H9 (cell line): ENCODE results near the gene FRAT1. TPM values are rescaled to one million over a fixed set of nuclear protein-coding genes. Genes with fewer than 3 reads are reported as not detected.
A peak's percentile ranks its signal among the peaks of the same experiment; 100 is the strongest.

Experiments
- DNase-seq: peaks from one replicate; pipeline ENCODE4 v3.0.0-alpha.2; 2017
- H2AFZ ChIP-seq: one replicate; pipeline ENCODE4 v1.6.1; 2013; ENCODE audit warnings: mild to moderate bottlenecking, low read length, control low read depth, moderate library complexity
- H2AK5ac ChIP-seq: 2 replicates; pipeline ENCODE4 v1.6.1; 2013; ENCODE audit warnings: low read length, control low read depth, mixed read lengths; ENCODE audit not compliant: insufficient read length
- H2BK120ac ChIP-seq: one replicate; pipeline ENCODE4 v1.6.1; 2013; ENCODE audit warnings: low read depth, mild to moderate bottlenecking, low read length, control low read depth, inconsistent platforms; ENCODE audit not compliant: poor library complexity, severe bottlenecking
- H2BK12ac ChIP-seq: 2 replicates; pipeline ENCODE4 v1.6.1; 2013; ENCODE audit warnings: low read length, control low read depth, mixed read lengths, low read depth; ENCODE audit not compliant: insufficient read length
- H2BK15ac ChIP-seq: 2 replicates; pipeline ENCODE4 v1.6.1; 2013; ENCODE audit warnings: low read depth, low read length, control low read depth
- H2BK20ac ChIP-seq: one replicate; pipeline ENCODE4 v1.6.1; 2013; ENCODE audit warnings: low read depth, mild to moderate bottlenecking, low read length, control low read depth, inconsistent platforms; ENCODE audit not compliant: poor library complexity, severe bottlenecking
- H2BK5ac ChIP-seq: 2 replicates; pipeline ENCODE4 v1.6.1; 2013; ENCODE audit warnings: low read length, control low read depth, mixed read lengths; ENCODE audit not compliant: insufficient read length
- H3K14ac ChIP-seq: 2 replicates; pipeline ENCODE4 v1.6.1; 2013; ENCODE audit warnings: low read length, control low read depth; ENCODE audit not compliant: insufficient read depth
- H3K18ac ChIP-seq: 2 replicates; pipeline ENCODE4 v1.6.1; 2013; ENCODE audit warnings: low read depth, mild to moderate bottlenecking, mixed read lengths, low read length, control low read depth; ENCODE audit not compliant: insufficient read length
- H3K23ac ChIP-seq: 2 replicates; pipeline ENCODE4 v1.6.1; 2013; ENCODE audit warnings: low read length, control low read depth, mixed read lengths, low read depth; ENCODE audit not compliant: insufficient read length
- H3K23me2 ChIP-seq: 2 replicates; pipeline ENCODE4 v1.6.1; 2013; ENCODE audit warnings: low read depth, mild to moderate bottlenecking, mixed read lengths, low read length, control low read depth; ENCODE audit not compliant: insufficient read length, poor library complexity, severe bottlenecking
- H3K27ac ChIP-seq: 2 replicates; pipeline ENCODE4 v1.5.1; 2013; ENCODE audit warnings: low read length, control low read depth, mixed read lengths, low read depth; ENCODE audit not compliant: insufficient read length
- H3K27me3 ChIP-seq: 2 replicates; pipeline ENCODE4 v1.6.1; 2013; ENCODE audit warnings: low read length, control low read depth, inconsistent platforms; ENCODE audit not compliant: insufficient read depth
- H3K4ac ChIP-seq: 2 replicates; pipeline ENCODE4 v1.6.1; 2013; ENCODE audit warnings: low read depth, mild to moderate bottlenecking, control low read depth, inconsistent platforms, low read length, moderate library complexity
- H3K4me1 ChIP-seq: 2 replicates; pipeline ENCODE4 v1.6.1; 2013; ENCODE audit warnings: low read length, control low read depth, inconsistent platforms; ENCODE audit not compliant: insufficient read depth
- H3K4me2 ChIP-seq: 2 replicates; pipeline ENCODE4 v1.6.1; 2013; ENCODE audit warnings: low read length, control low read depth, mixed read lengths; ENCODE audit not compliant: insufficient read length, insufficient read depth
- H3K56ac ChIP-seq: 2 replicates; pipeline ENCODE4 v1.6.1; 2013; ENCODE audit warnings: low read depth, mild to moderate bottlenecking, mixed read lengths, low read length, control low read depth; ENCODE audit not compliant: insufficient read length
- H3K79me1 ChIP-seq: 2 replicates; pipeline ENCODE4 v1.6.1; 2013; ENCODE audit warnings: low read depth, mild to moderate bottlenecking, moderate library complexity, low read length, control low read depth, inconsistent platforms; ENCODE audit not compliant: insufficient read depth, poor library complexity, severe bottlenecking
- H3K79me2 ChIP-seq: 2 replicates; pipeline ENCODE4 v1.6.1; 2013; ENCODE audit warnings: low read length, control low read depth, inconsistent platforms; ENCODE audit not compliant: insufficient read depth
- H3K9ac ChIP-seq: 2 replicates; pipeline ENCODE4 v1.6.1; 2013; ENCODE audit warnings: low read length, control low read depth, mixed read lengths; ENCODE audit not compliant: insufficient read length; ENCODE audit errors: extremely low read depth
- H3K9me3 ChIP-seq: one replicate; pipeline ENCODE4 v1.6.1; 2013; ENCODE audit warnings: low read depth, low read length, inconsistent platforms; ENCODE audit not compliant: control insufficient read depth
- H3T11ph ChIP-seq: one replicate; pipeline ENCODE4 v1.6.1; 2013; ENCODE audit warnings: mild to moderate bottlenecking, low read length, control low read depth, inconsistent platforms
- H4K20me1 ChIP-seq: one replicate; pipeline ENCODE4 v1.6.1; 2013; ENCODE audit not compliant: control insufficient read depth, insufficient read length, insufficient read depth
- H4K5ac ChIP-seq: 2 replicates; pipeline ENCODE4 v1.6.1; 2013; ENCODE audit warnings: low read depth, mild to moderate bottlenecking, mixed read lengths, low read length, control low read depth; ENCODE audit not compliant: insufficient read length
- H4K8ac ChIP-seq: replicated peaks from 2 replicates; pipeline ENCODE4 v1.6.1; 2013; ENCODE audit warnings: low read length, control low read depth, mixed read lengths, low read depth; ENCODE audit not compliant: insufficient read length
- H4K91ac ChIP-seq: 2 replicates; pipeline ENCODE4 v1.6.1; 2013; ENCODE audit warnings: low read depth, mild to moderate bottlenecking, moderate library complexity, mixed read lengths, low read length, control low read depth; ENCODE audit not compliant: insufficient read length
- H3K27ac Mint-ChIP-seq, 3 experiments: 2 replicates in 2 of 3; 3 replicates in 1 of 3; pipeline ENCODE4 v1.8.0; 2020 to 2021; ENCODE audit warnings: mixed read lengths in 3 of 3, mild to moderate bottlenecking in 1 of 3, moderate library complexity in 1 of 3
- H3K27me3 Mint-ChIP-seq: 2 replicates; pipeline ENCODE4 v1.8.0; 2021; ENCODE audit warnings: low read depth, mild to moderate bottlenecking, moderate library complexity, mixed read lengths
- H3K36me3 Mint-ChIP-seq, 3 experiments: 2 replicates in 2 of 3; 3 replicates in 1 of 3; pipeline ENCODE4 v1.8.0; 2020 to 2021; ENCODE audit warnings: low read depth in 3 of 3, mixed read lengths in 3 of 3; ENCODE audit not compliant: insufficient read depth in 1 of 3
- H3K4me1 Mint-ChIP-seq, 2 experiments: 2 replicates each; pipeline ENCODE4 v1.8.0; 2020; ENCODE audit warnings: mixed read lengths in 2 of 2
- H3K4me3 Mint-ChIP-seq, 2 experiments: 2 replicates in 1 of 2; 3 replicates in 1 of 2; pipeline ENCODE4 v1.8.0; 2020 to 2021; ENCODE audit warnings: mild to moderate bottlenecking in 2 of 2, mixed read lengths in 2 of 2, moderate library complexity in 1 of 2
- H3K9me3 Mint-ChIP-seq, 2 experiments: 2 replicates in 1 of 2; 3 replicates in 1 of 2; pipeline ENCODE4 v1.8.0; 2020; ENCODE audit warnings: mild to moderate bottlenecking in 2 of 2, mixed read lengths in 2 of 2, moderate library complexity in 1 of 2
- CTCF ChIP-seq: fragments of 200-600 bp; sonication (generic); conservative IDR thresholded peaks from 3 replicates; pipeline ENCODE4 v1.8.0; 2021; ENCODE audit warnings: antibody characterized with exemption, mild to moderate bottlenecking
- WGBS: extraction: QIAGEN DNeasy Blood & Tissue Kit; methylation state at CpG from one replicate; pipeline ENCODE4 v1.1.7; 2013; ENCODE audit warnings: missing lambda C conversion rate, low lambda C conversion rate, mixed read lengths; ENCODE audit not compliant: insufficient read length; ENCODE audit errors: extremely low coverage; 5-methylcytosine and 5-hydroxymethylcytosine counted together
- total RNA-seq: library from RNA; stranded (reverse); gene quantifications from 2 replicates; pipeline ENCODE4 v1.2.1, GENCODE V29; 2021

The FRAT1 gene
- total RNA-seq, 1 experiment from 2014 or later: 7.3 TPM

- peaks cover 2 to 3% of the 10 kb centered on the region in 2 experiments; a peak in 1 of 5 replicates for H3K9me3 Mint-ChIP-seq
- Histone ChIP-seq H3K23ac (no peak overlapping the region), H2BK120ac (no peak overlapping the region), H3K56ac (no peak overlapping the region), H3K4ac (no peak overlapping the region), H2BK20ac (no peak overlapping the region), H3K79me1 (peaks cover 4% of the 10 kb centered on the region), H4K91ac (no peak overlapping the region), H3K23me2 (peaks cover 20% of the 10 kb centered on the region), H2BK12ac (no peak overlapping the region), H3K9ac (peak overlapping the region; percentile 60), H4K8ac (no peak overlapping the region), H2BK15ac (no peak overlapping the region), H2BK5ac (no peak overlapping the region), H2AK5ac (no peak overlapping the region), H2AFZ (no peak overlapping the region), H4K20me1 (peaks cover 3% of the 10 kb centered on the region), H3K27ac (peak overlapping the region; percentile 3), H3K18ac (no peak overlapping the region), H3K79me2 (peaks cover 11% of the 10 kb centered on the region; the same call in 1 of the 2 replicates), H3K14ac (peak overlapping the region; percentile 72; the same call in 1 of the 2 replicates), H3K27me3 (no peaks in the 10 kb centered on the region), H3K4me2 (peak overlapping the region; percentile 80), H4K5ac (no peak overlapping the region), H3K9me3 (no peaks in the 10 kb centered on the region), H3K4me1 (peaks cover 15% of the 10 kb centered on the region), H3T11ph (no peak overlapping the region)
- H3K27ac Mint-ChIP-seq: peak overlapping the region; percentile 78 to 98 (median 92)
- peak; percentile 46 for DNase-seq
- TF ChIP-seq CTCF: peak; percentile 37; the same call in 2 of the 3 replicates
- no peaks in the 10 kb centered on the region; the same call in 1 of the 2 replicates for H3K27me3 Mint-ChIP-seq
- no CpG with 5 or more reads among the region's 7 CpGs for WGBS
- peaks cover 57 to 64% of the 10 kb centered on the region in 2 experiments for H3K4me1 Mint-ChIP-seq
- peak overlapping the region; percentile 95 to 96 for H3K4me3 Mint-ChIP-seq
- peaks cover 17 to 50% (median 48%) of the 10 kb centered on the region in 3 experiments for H3K36me3 Mint-ChIP-seq
Observed at GRCh38 chr10:97333351-97333600, 14.2 kb downstream of the FRAT1 start.
